GM23338 (cell line): ENCODE measurements around the gene PIK3IP1.

Experiments used
- CREB1 ChIP-seq: fragments of 250-450 bp; sonication (Bioruptor Pico); IDR thresholded peaks from 2 replicates; pipeline ENCODE4 v1.5.0; 2020; ENCODE audit warnings: low read depth, mild to moderate bottlenecking, moderate library complexity
- CTCF ChIP-seq, 2 experiments: fragments of 200-600 bp in 1 of 2; sonication (generic) in 1 of 2; conservative IDR thresholded peaks; 2 replicates each; pipeline versions ENCODE4 v1.5.1 to v1.6.1; 2016 to 2017; ENCODE audit warnings: antibody characterized with exemption in 2 of 2, low read depth in 2 of 2, mild to moderate bottlenecking in 2 of 2, moderate library complexity in 1 of 2
- ETS1 ChIP-seq: IDR thresholded peaks from 2 replicates; pipeline ENCODE4 v1.6.1; 2016; ENCODE audit warnings: antibody characterized with exemption
- EZH2 ChIP-seq: fragments of 200-600 bp; sonication (generic); IDR thresholded peaks from one replicate; pipeline ENCODE4 v1.8.0; 2017; ENCODE audit warnings: antibody characterized with exemption, mild to moderate bottlenecking, low read depth; ENCODE audit not compliant: unreplicated experiment
- EZH2phosphoT487 ChIP-seq: fragments of 200-600 bp; sonication (generic); IDR thresholded peaks from one replicate; pipeline ENCODE4 v1.8.1; 2018; ENCODE audit warnings: antibody characterized with exemption; ENCODE audit not compliant: unreplicated experiment
- JUNB ChIP-seq: IDR thresholded peaks from one replicate; pipeline ENCODE4 v1.6.1; 2016; ENCODE audit warnings: antibody characterized with exemption; ENCODE audit not compliant: unreplicated experiment
- NANOG ChIP-seq: IDR thresholded peaks from 2 replicates; pipeline ENCODE4 v1.6.1; 2016; ENCODE audit warnings: antibody characterized with exemption, borderline replicate concordance
- POLR2AphosphoS5 ChIP-seq: IDR thresholded peaks from 2 replicates; pipeline ENCODE4 v1.6.1; 2016; ENCODE audit warnings: antibody characterized with exemption, low read depth
- REST ChIP-seq: IDR thresholded peaks from one replicate; pipeline ENCODE4 v1.6.1; 2018; ENCODE audit warnings: antibody characterized with exemption; ENCODE audit not compliant: unreplicated experiment
- STAT1 ChIP-seq: IDR thresholded peaks from one replicate; pipeline ENCODE4 v1.6.1; 2016; ENCODE audit warnings: antibody characterized with exemption; ENCODE audit not compliant: unreplicated experiment
- ZNF114 ChIP-seq: fragments of 250-450 bp; sonication (Bioruptor Pico); IDR thresholded peaks from 2 replicates; pipeline ENCODE4 v1.5.0; 2020; ENCODE audit warnings: mild to moderate bottlenecking, moderate library complexity
- ZNF331 ChIP-seq: fragments of 250-450 bp; sonication (Bioruptor Pico); IDR thresholded peaks from 2 replicates; pipeline ENCODE4 v1.5.0; 2020; ENCODE audit warnings: low read depth, mild to moderate bottlenecking, moderate library complexity
- ZNF462 ChIP-seq: fragments of 250-450 bp; sonication (Bioruptor Pico); IDR thresholded peaks from 2 replicates; pipeline ENCODE4 v1.5.0; 2020; ENCODE audit warnings: mild to moderate bottlenecking, moderate library complexity

GRCh38 chr22:31268281-31268680, 24.0 kb downstream of the PIK3IP1 start:
- no peak for TF ChIP-seq EZH2
- no peak for TF ChIP-seq CTCF (conservative IDR thresholded peaks at IDR 0.05; ENCODE audit: low read depth in 2 of 2)
- TF ChIP-seq EZH2phosphoT487, result no peak
- TF ChIP-seq JUNB, result no peak
- no peak for TF ChIP-seq CREB1
- TF ChIP-seq POLR2AphosphoS5, result no peak
- no peak for TF ChIP-seq REST
- no peak for TF ChIP-seq NANOG
- no peak for TF ChIP-seq STAT1
- no peak for TF ChIP-seq ZNF114
- TF ChIP-seq ETS1, result no peak
- TF ChIP-seq ZNF331, result no peak
- TF ChIP-seq ZNF462 (CRISPR knock-in tag), result no peak
